ENCODE results near the gene MRPS27. TPM values are rescaled to one million over a fixed set of nuclear protein-coding genes. Genes with fewer than 3 reads are reported as not detected.
A peak's percentile ranks its signal among the peaks of the same experiment; 100 is the strongest.

Gene MRPS27
- total and polyA plus RNA-seq, 2 of the 4 experiments (the other 2 are of a cell fraction) = 46.9 to 90.5 TPM

- in situ Hi-C loops (cut with MboI; ENCODE audit: low sequenced_read_pairs) = no loop called here
Observed at GRCh38 chr5:72245951-72246532, 74.0 kb downstream of the MRPS27 start.

More at GRCh38 chr5:72245951-72246532, 74.0 kb downstream of the MRPS27 start:
- Histone ChIP-seq H3K9ac (ENCODE audit: low read depth, low read length) (no peak overlapping the region; the same call in 1 of the 2 replicates), H3K9me1 (ENCODE audit: insufficient read depth, low read length) (peaks cover 12% of the 10 kb centered on the region), H4K91ac (ENCODE audit: insufficient read depth, low read depth, low read length) (peak overlapping the region; percentile 49; the same call in 1 of the 2 replicates), H3K4ac (ENCODE audit: low read depth, low read length) (peak overlapping the region; percentile 81), H3K79me1 (ENCODE audit: low read depth in 1 of 2, low read length in 2 of 2) (peaks cover 6 to 43% of the 10 kb centered on the region in 2 experiments; a peak in 3 of 4 replicates), H2BK15ac (ENCODE audit: low read depth, low read length) (peak overlapping the region; percentile 64; the same call in 1 of the 3 replicates), H3K9me3 (ENCODE audit: control insufficient read depth, insufficient read depth, low read length) (no peaks in the 10 kb centered on the region), H2BK120ac (ENCODE audit: low read depth, low read length) (peak overlapping the region; percentile 78; the same call in 1 of the 2 replicates), H3K4me1 (ENCODE audit: control insufficient read depth, insufficient read depth, low read length) (peaks cover 14% of the 10 kb centered on the region; the same call in 1 of the 2 replicates), H3K27me3 (ENCODE audit: control insufficient read depth, insufficient read depth, low read length) (no peaks in the 10 kb centered on the region), H2BK20ac (ENCODE audit: low read depth, low read length) (peak overlapping the region; percentile 83), H3K4me2 (ENCODE audit: low read depth, low read length) (peak overlapping the region; percentile 62; the same call in 1 of the 2 replicates), H4K20me1 (ENCODE audit: insufficient read depth, low read length) (0 out of 2 replicates have a peak, but pooled peaks cover 4% of the 10 kb centered on the region), H2AFZ (replicated peaks; ENCODE audit: low read length, poor library complexity) (no peak overlapping the region), H3K14ac (replicated peaks; ENCODE audit: low read depth, low read length) (peak overlapping the region; percentile 88), H2AK9ac (replicated peaks; ENCODE audit: low read depth, low read length, poor library complexity) (no peak overlapping the region), H3K18ac (ENCODE audit: low read depth, low read length) (peak overlapping the region; percentile 90; the same call in 1 of the 2 replicates), H3K36me3 (ENCODE audit: control insufficient read depth, insufficient read depth, low read length) (no peaks in the 10 kb centered on the region), H3K56ac (ENCODE audit: extremely low read depth, insufficient read depth, low read length) (no peak overlapping the region; the same call in 1 of the 2 replicates), H2AK5ac (ENCODE audit: low read depth, low read length) (peak overlapping the region; percentile 89; the same call in 1 of the 2 replicates), H4K5ac (ENCODE audit: low read depth, low read length) (peak overlapping the region; percentile 77; the same call in 1 of the 2 replicates), H2BK5ac (ENCODE audit: low read depth, low read length, poor library complexity, severe bottlenecking) (peak overlapping the region; percentile 89), H3K4me3 (ENCODE audit: insufficient read depth, low read depth, low read length) (no peak overlapping the region), H3K23ac (ENCODE audit: low read depth, low read length) (peak overlapping the region; percentile 75), H4K8ac (ENCODE audit: low read depth in 2 of 2, low read length in 2 of 2) (peak overlapping the region in 1 of 2 experiments; percentile 58; a peak in 1 of 4 replicates), H3K27ac (ENCODE audit: insufficient read depth, low read length) (peak overlapping the region; percentile 37; the same call in 1 of the 2 replicates)
- DNase-seq (no peak), ATAC-seq (ENCODE audit: low read depth) (no peak)
- WGBS, 2 experiments (ENCODE audit: extremely low coverage in 2 of 2, insufficient read length in 1 of 2) = no CpG with 5 or more reads among the region's 3 CpGs
- BruUV-seq (replicated peaks) = no TSS peak
- intact Hi-C loops (cut with micrococcal nuclease) (loop anchor here (5.0 kb wide), 3 partner anchors 61 to 109 kb away; no protein-coding TSS in a partner anchor), dilution Hi-C loops (cut with HindIII; ENCODE audit: low sequenced_read_pairs, unreplicated experiment) (no loop called here)
- ChIA-PET POLR2A (ENCODE audit: unreplicated experiment) (no interaction called here), CTCF (interaction anchor here (1.2 kb wide), 1 partner anchor 113 kb away, joined by 3 read pairs; no protein-coding TSS in a partner anchor)
- TF ChIP-seq RAD21 (IDR thresholded peaks at IDR 0.05; ENCODE audit: low read length) = no peak
- TF ChIP-seq CHD1 (IDR thresholded peaks at IDR 0.05; ENCODE audit: low read depth, low read length) = no peak
- TF ChIP-seq CEBPB (IDR thresholded peaks at IDR 0.05; ENCODE audit: low read depth, low read length) = no peak
- TF ChIP-seq, protein P1, sequence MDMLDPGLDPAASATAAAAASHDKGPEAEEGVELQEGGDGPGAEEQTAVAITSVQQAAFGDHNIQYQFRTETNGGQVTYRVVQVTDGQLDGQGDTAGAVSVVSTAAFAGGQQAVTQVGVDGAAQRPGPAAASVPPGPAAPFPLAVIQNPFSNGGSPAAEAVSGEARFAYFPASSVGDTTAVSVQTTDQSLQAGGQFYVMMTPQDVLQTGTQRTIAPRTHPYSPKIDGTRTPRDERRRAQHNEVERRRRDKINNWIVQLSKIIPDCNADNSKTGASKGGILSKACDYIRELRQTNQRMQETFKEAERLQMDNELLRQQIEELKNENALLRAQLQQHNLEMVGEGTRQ (IDR thresholded peaks at IDR 0.05; ENCODE audit: low read depth, low read length) = no peak
- no peak for TF ChIP-seq NFE2L2 (IDR thresholded peaks at IDR 0.05; ENCODE audit: low read depth, low read length)
- TF ChIP-seq BHLHE40 (IDR thresholded peaks at IDR 0.05; ENCODE audit: low read depth, low read length) = no peak
- TF ChIP-seq MAZ (IDR thresholded peaks at IDR 0.05; ENCODE audit: borderline replicate concordance, low read depth, low read length) = no peak
- TF ChIP-seq MXI1 (IDR thresholded peaks at IDR 0.05; ENCODE audit: borderline replicate concordance, low read depth, low read length) = no peak
- no peak for TF ChIP-seq MAFK (IDR thresholded peaks at IDR 0.05; ENCODE audit: low read depth, low read length)
- no peak for TF ChIP-seq POLR2A (IDR thresholded peaks at IDR 0.05; ENCODE audit: low read depth, low read length)
- no peak for TF ChIP-seq SMC3 (IDR thresholded peaks at IDR 0.05; ENCODE audit: low read depth, low read length)
- no peak for TF ChIP-seq RFX5 (IDR thresholded peaks at IDR 0.05; ENCODE audit: low read depth, low read length)
